Stomach (tissue), 9 donors: Measurements from ENCODE around the gene ACMSD. TPM values are rescaled to one million over a fixed set of nuclear protein-coding genes. Genes with fewer than 3 reads are reported as not detected.
A peak's percentile ranks its signal among the peaks of the same experiment; 100 is the strongest.

Experiments
- DNase-seq, 2 donors: peaks; one replicate each; pipeline versions ENCODE4 v3.0.0 to v3.0.0-alpha.2; 2013 to 2019
- H3K27ac ChIP-seq, 5 donors: fragments of 200-600 bp in 4 of 5; sonication (generic) in 4 of 5; one replicate each; pipeline ENCODE4 v1.5.1; 2013 to 2019; ENCODE audit warnings: mild to moderate bottlenecking in 1 of 5, moderate library complexity in 1 of 5
- H3K27me3 ChIP-seq, 3 donors: fragments of 200-600 bp; sonication (generic); one replicate each; pipeline ENCODE4 v1.5.1; 2017 to 2019; ENCODE audit warnings: mixed run types in 1 of 3
- H3K36me3 ChIP-seq, 4 donors: fragments of 200-600 bp; sonication (generic); 1 replicate in 3 of 4; 2 replicates in 1 of 4; pipeline ENCODE4 v1.5.1; 2016 to 2019
- H3K4me1 ChIP-seq, 4 donors: fragments of 200-600 bp; sonication (generic); one replicate each; pipeline ENCODE4 v1.5.1; 2016 to 2019
- H3K4me3 ChIP-seq, 4 donors: fragments of 200-600 bp; sonication (generic) in 3 of 4; one replicate each; pipeline ENCODE4 v1.5.1; 2016 to 2019; ENCODE audit warnings: mild to moderate bottlenecking in 1 of 4
- H3K9me3 ChIP-seq, 4 donors: fragments of 200-600 bp; sonication (generic); one replicate each; pipeline ENCODE4 v1.5.1; 2016 to 2019
- CTCF ChIP-seq, 7 experiments: fragments of 450-650 bp in 4 of 7; fragments of 200-600 bp in 3 of 7; sonication (generic) in 3 of 7; IDR thresholded peaks; one replicate each; pipeline ENCODE4 v1.5.1; 2016 to 2019; ENCODE audit warnings: antibody characterized with exemption in 7 of 7, control low read depth in 2 of 7, mild to moderate bottlenecking in 1 of 7
- EP300 ChIP-seq: sonication (generic); formaldehyde crosslinking; IDR thresholded peaks from one replicate; pipeline ENCODE4 v1.6.1; 2017; ENCODE audit warnings: antibody characterized with exemption
- POLR2A ChIP-seq, 4 donors: fragments of 450-650 bp; IDR thresholded peaks; one replicate each; pipeline ENCODE4 v1.6.1; 2016; ENCODE audit warnings: antibody characterized with exemption in 4 of 4, control low read depth in 2 of 4, mild to moderate bottlenecking in 1 of 4, moderate library complexity in 1 of 4
- POLR2AphosphoS5 ChIP-seq, 3 donors: sonication (generic); formaldehyde crosslinking; IDR thresholded peaks; one replicate each; pipeline ENCODE4 v1.6.1; 2016; ENCODE audit warnings: antibody characterized with exemption in 3 of 3
- WGBS, 5 donors: extraction: QIAGEN DNeasy Blood & Tissue Kit in 3 of 5; methylation state at CpG; one replicate each; pipeline versions ENCODE4 v1.1.5 to v1.1.7; 2013 to 2018; 5-methylcytosine and 5-hydroxymethylcytosine counted together
- intact Hi-C: fragments of 100-400 bp; cut with DNase I; formaldehyde crosslinking; loops from one replicate; pipeline ENCODE4 v1.15.1; 2023; ENCODE audit warnings: low total_unique reads
- polyA plus RNA-seq, 3 donors: library from polyadenylated mRNA; stranded (reverse); fragments of 200-250 nt; gene quantifications; one replicate each; pipeline ENCODE4 v1.2.3, GENCODE V29; 2013
- total RNA-seq, 5 donors: library from RNA; depleted of rRNA; stranded (reverse); fragments of >200 nt; gene quantifications; one replicate each; pipeline versions ENCODE4 v1.1.0 to v1.2.3, GENCODE V29; 2014 to 2016
- donor health status: healthy with polysubstance abuse.
- donor health status: Bipolar disorder and iron deficiency.
- donor health status: healthy.

The ACMSD gene
- total and polyA plus RNA-seq, 8 donors = not detected

- no peak overlapping the region for H3K27ac ChIP-seq
- H3K9me3 ChIP-seq = no peaks in the 10 kb centered on the region
- intact Hi-C loops = no loop called here
- WGBS, 5 donors = 73 to 82% (median 75%) methylated on average over 2 of the region's 2 CpGs
- DNase-seq = no peak
- no peak overlapping the region for H3K4me3 ChIP-seq
- H3K27me3 ChIP-seq = no peaks in the 10 kb centered on the region
- no peaks in the 10 kb centered on the region for H3K4me1 ChIP-seq
- TF ChIP-seq CTCF (IDR thresholded peaks at IDR 0.05) (no peak), EP300 (no peak), POLR2AphosphoS5 (IDR thresholded peaks at IDR 0.05) (no peak), POLR2A (IDR thresholded peaks at IDR 0.05) (no peak)
- H3K36me3 ChIP-seq = no peaks in the 10 kb centered on the region
Measured at GRCh38 chr2:134910763-134911399, 72.5 kb downstream of the ACMSD start.

GRCh38 chr2:134911400-134911785 lies 73.0 kb downstream of the ACMSD start:
- Histone ChIP-seq H3K27me3 (no peaks in the 10 kb centered on the region), H3K27ac (no peak overlapping the region), H3K4me3 (no peak overlapping the region), H3K36me3 (no peaks in the 10 kb centered on the region), H3K4me1 (no peaks in the 10 kb centered on the region), H3K9me3 (no peaks in the 10 kb centered on the region)
- 79 to 88% (median 84%) methylated on average over 3 of the region's 3 CpGs for WGBS, 5 donors
- DNase-seq = no peak
- no peak for TF ChIP-seq EP300
- intact Hi-C loops = no loop called here

- intact Hi-C loops = no loop called here
- DNase-seq = no peak
- H3K4me3 ChIP-seq = no peak overlapping the region
- H3K27me3 ChIP-seq = no peaks in the 10 kb centered on the region
- TF ChIP-seq EP300 (no peak), POLR2AphosphoS5 (IDR thresholded peaks at IDR 0.05) (no peak), POLR2A (IDR thresholded peaks at IDR 0.05) (no peak), CTCF (IDR thresholded peaks at IDR 0.05) (no peak)
- H3K27ac ChIP-seq = no peak overlapping the region
- H3K4me1 ChIP-seq = peaks cover 0 to 5% (median 4%) of the 10 kb centered on the region in 4 donors
- no peaks in the 10 kb centered on the region for H3K36me3 ChIP-seq
- H3K9me3 ChIP-seq = no peaks in the 10 kb centered on the region
Measured at GRCh38 chr2:134912361-134912760, 73.9 kb downstream of the ACMSD start.

- no peaks in the 10 kb centered on the region for H3K27me3 ChIP-seq
- no peak for TF ChIP-seq POLR2AphosphoS5 (IDR thresholded peaks at IDR 0.05)
- TF ChIP-seq CTCF (IDR thresholded peaks at IDR 0.05) = no peak
- TF ChIP-seq EP300 = no peak
- TF ChIP-seq POLR2A (IDR thresholded peaks at IDR 0.05) = no peak
- WGBS, 5 donors = 23 to 30% (median 25%) methylated on average over 16 of the region's 16 CpGs
- H3K9me3 ChIP-seq = no peaks in the 10 kb centered on the region
- intact Hi-C loops = no loop called here
- H3K27ac ChIP-seq = peak overlapping the region; percentile 96 to 99 (median 99)
- peak overlapping the region; percentile 76 to 97 (median 84) for H3K4me3 ChIP-seq
- peaks cover 0 to 6% (median 0%) of the 10 kb centered on the region in 4 donors for H3K36me3 ChIP-seq
- peaks cover 26 to 39% (median 33%) of the 10 kb centered on the region in 4 donors for H3K4me1 ChIP-seq
- no peak for DNase-seq
Measured at GRCh38 chr2:134917360-134917865, 79.0 kb downstream of the ACMSD start.

- H3K27ac ChIP-seq = peak overlapping the region; percentile 96 to 99 (median 99)
- peak; percentile 89 to 97 for DNase-seq
- H3K36me3 ChIP-seq = peaks cover 0 to 6% (median 0%) of the 10 kb centered on the region in 4 donors
- TF ChIP-seq POLR2A (IDR thresholded peaks at IDR 0.05) = peak in 2 of 4 donors; percentile 40 to 78
- peak in 4 of 7 experiments; percentile 9 to 36 (median 22) for TF ChIP-seq CTCF (IDR thresholded peaks at IDR 0.05)
- TF ChIP-seq POLR2AphosphoS5 (IDR thresholded peaks at IDR 0.05) = peak; percentile 72 to 96 (median 85)
- TF ChIP-seq EP300 = no peak
- H3K27me3 ChIP-seq = no peaks in the 10 kb centered on the region
- peaks cover 32 to 45% (median 38%) of the 10 kb centered on the region in 4 donors for H3K4me1 ChIP-seq
- WGBS, 5 donors = 0 to 2% (median 0%) methylated on average over 29 to 38 of the region's 38 CpGs
- intact Hi-C loops = no loop called here
- peak overlapping the region; percentile 76 to 97 (median 84) for H3K4me3 ChIP-seq
- H3K9me3 ChIP-seq = no peaks in the 10 kb centered on the region
Measured at GRCh38 chr2:134917888-134918525, 79.6 kb downstream of the ACMSD start.
